Activated T-cell treated with anti-CD3 and anti-CD28 coated beads for 1 hour (primary cell): ENCODE data around the gene PDE4D.
"Not testable (repeated sequence)": the region's sequence is repeated elsewhere in the genome, so short reads cannot be mapped to it uniquely, and the experiment has no call there.

Source experiments
- DNase-seq: peaks from one replicate; pipeline ENCODE4 v3.0.0-alpha.2; 2020; ENCODE audit warnings: low read depth

PDE4D gene

DNA sequence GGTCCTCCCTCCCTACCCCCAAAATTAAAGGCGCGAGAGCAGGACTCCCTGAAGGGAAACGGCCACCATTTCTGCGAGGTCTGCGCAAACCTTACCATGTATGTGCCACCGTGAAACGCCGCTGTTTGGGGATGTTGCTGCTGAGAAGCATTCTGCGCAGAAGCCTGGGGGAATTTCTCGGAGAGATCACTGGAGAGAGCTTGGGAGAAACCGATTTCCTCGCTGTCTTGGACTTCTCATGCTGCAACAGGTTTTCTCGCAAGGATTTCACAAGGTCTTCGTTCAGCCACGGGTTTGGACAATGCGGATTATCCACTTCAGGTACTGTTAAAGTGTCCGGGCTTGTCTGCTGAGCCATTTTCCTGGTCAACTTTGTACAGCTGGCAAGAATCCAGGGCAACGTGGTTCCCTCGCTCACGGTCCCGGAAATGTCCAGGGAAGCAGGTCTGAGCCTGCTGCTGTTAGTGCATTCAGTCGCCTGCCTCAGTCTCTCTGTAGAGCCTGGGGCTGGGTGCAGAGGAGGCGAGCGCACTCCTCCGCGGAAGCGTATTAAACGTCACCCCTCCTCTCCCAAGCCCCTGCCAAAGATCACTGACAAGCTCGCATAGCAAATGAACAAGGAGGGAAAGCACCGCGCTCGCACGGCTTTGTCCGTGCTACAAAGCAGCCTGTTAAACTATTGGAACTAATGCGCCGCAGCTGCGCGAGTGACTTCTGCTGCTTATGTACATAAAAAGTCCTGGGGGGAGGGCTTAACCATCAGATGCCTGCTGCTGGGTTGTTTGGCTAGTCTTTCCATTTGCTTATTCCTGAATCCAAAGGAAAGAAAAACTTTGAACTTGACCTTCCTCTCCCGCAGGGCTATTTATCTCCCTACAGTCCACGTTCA, 125.1 kb downstream of the PDE4D start:
- DNase-seq = peak; percentile 0

GRCh38 chr5:59767681-59768151, 125.8 kb downstream of the PDE4D start:
- no peak for DNase-seq

GRCh38 chr5:59767211-59767605, 126.3 kb downstream of the PDE4D start:
- DNase-seq = no peak

DNA sequence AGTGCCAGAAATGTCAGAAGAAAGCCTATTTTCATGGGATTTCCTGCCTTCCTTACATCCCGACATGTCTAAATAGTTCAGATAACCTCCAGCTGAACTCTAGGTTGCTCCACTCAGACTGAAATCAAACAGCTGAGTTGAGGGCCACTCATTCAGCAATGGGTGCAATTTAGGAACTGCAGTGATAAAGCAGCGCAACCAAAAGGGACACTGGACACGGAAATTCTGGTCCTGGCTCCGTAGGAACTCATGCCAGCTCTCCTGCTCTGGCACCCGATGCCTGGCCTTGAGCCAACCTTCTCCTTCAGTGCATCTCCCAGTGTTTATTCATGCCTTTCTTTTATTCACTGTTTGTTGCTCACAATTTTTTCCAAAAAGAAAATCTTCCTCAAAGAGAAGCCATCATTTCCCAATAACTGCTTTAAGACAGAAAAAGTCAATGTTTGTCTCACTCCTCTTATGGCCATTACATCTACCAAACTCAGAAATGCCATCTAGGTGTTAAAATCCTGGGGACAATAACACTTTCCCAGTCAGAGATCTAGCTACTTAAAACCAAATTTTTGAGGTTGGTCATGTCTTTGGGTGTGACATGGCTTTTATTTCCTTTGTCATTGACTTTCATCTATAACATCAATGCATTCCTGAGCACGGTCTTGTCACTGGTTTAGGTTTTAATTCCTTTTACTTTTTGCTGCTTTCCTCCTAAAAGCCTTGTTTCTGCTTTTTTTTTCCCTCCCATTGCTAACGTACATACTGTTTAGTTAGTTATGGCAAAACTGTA, 126.9 kb downstream of the PDE4D start:
- DNase-seq = no peak

GRCh38 chr5:59765446-59765845, 128.1 kb downstream of the PDE4D start:
- no peak for DNase-seq

DNA sequence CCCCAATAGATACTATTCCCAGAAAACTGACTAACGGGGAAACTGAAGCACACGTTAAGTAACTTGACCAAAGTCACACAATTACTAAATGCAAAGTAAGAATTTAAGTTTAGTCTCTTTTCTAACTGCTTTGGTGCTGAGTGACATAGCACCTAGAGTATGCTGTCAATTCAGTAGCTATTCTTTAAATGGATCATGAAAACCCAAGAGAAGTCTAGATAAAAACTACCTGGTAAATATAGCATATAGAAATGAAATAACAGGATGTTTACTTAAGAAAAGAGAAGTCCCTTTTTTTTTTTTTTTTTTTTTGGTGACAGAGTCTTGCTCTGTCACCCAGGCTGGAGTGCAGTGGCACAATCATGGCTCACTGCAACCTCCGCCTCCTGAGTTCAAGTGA, 129.2 kb downstream of the PDE4D start:
- no peak for DNase-seq

GRCh38 chr5:59763541-59763940, 130.0 kb downstream of the PDE4D start:
- DNase-seq = no peak

GRCh38 chr5:59762232-59762631, 131.3 kb downstream of the PDE4D start:
- not testable (repeated sequence) for DNase-seq

DNA sequence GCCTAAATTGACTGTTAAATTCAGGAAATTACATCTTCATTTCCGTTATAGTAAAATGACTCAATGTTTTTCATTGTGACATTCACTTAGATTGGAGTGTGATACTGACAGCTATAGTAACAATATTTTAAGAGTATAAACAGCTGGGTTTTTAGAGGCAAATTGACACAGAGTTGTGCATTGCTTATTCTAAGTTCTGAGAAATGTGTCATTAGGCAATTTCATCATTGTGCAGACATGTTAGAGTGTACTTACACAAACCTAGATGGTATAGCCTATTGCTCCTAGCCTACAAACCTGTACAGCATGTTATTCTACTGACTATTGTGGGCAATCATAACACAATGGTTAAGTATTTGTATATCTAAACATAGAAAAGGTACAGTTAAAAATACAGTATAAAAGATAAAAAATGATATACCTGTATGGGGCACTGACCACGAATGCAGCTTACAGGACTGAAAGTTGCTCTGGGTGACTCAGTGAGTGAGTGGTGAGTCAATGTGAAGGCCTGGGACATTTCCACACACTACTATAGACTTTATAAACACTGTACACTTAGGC, 132.7 kb downstream of the PDE4D start:
- no peak for DNase-seq

DNA sequence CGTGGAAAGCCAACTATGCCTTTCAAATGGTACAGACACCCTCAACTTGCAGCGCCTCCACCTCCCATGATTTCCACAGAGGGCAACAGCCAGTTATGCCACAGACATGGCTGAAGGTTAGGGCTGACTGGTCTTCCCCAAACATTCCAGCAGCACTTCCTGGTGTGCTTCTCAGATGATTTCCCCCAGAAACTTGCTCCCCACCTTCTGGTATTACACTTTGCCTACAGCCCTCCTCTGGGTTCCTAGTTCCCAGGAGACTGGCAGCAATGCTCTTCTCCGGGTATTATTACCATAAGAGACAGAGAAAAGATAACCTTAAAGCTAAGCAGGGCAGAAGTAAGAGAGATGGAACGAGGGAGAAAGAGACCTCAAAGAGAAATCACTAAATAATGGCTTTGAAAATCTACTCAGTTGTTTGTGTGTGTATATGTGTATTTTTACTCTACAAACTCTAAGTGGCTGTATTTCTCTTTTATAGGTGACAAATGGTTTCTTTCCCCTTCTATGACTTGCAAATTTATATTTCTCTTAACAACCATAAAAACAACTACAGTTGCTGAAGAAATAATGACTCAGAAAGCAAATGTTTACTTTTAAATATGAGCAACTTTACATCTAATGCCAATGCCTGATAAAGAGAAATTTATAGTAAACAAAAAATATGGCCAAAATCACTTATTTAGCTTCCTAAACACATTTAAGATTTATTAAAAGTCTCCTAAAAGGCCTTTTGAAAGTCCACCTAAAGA, 133.8 kb downstream of the PDE4D start:
- no peak for DNase-seq

GRCh38 chr5:59758566-59758965, 135.0 kb downstream of the PDE4D start:
- DNase-seq = no peak

DNA sequence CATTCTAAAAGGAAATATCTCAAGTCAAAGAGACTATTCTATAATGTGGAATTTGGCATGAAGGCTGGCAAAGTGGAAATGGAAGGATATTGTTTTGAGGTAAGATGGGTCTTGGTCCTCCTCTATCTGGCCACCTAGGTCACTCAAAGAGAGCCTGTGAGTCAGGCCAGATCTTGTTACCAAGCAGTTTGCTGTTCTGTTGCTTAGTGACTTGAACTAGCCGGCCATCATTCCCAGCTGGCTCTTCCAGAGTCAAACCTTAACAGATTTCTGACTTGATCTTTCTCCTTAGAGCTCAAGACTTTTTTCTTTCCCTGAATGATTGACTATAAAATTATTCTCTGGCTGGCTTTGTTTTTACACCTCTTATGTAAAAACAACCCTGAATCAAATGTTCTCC, 136.1 kb downstream of the PDE4D start:
- DNase-seq = no peak

- no peak for DNase-seq
Observed at GRCh38 chr5:59756373-59757035, 137.0 kb downstream of the PDE4D start.

DNA sequence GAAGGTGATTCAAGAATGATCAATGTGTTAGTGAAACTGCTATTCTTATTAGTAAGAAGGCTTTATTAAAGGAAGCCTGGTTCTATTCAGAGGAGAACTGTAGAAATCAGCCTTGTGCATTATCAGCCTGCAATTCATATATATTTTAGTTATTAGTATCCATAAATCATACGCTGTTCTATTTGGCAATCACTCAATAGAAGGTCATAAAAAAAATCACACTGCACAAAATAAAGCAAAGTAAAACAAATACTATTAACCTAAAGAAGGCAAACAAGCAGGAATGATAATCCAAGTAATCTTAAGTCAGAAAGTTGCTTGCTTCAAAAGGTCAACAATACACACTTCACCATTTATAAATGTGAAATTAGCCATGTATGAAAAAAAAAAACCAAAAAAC, 138.1 kb downstream of the PDE4D start:
- DNase-seq = no peak

GRCh38 chr5:59753599-59753998, 139.9 kb downstream of the PDE4D start:
- no peak for DNase-seq

DNA sequence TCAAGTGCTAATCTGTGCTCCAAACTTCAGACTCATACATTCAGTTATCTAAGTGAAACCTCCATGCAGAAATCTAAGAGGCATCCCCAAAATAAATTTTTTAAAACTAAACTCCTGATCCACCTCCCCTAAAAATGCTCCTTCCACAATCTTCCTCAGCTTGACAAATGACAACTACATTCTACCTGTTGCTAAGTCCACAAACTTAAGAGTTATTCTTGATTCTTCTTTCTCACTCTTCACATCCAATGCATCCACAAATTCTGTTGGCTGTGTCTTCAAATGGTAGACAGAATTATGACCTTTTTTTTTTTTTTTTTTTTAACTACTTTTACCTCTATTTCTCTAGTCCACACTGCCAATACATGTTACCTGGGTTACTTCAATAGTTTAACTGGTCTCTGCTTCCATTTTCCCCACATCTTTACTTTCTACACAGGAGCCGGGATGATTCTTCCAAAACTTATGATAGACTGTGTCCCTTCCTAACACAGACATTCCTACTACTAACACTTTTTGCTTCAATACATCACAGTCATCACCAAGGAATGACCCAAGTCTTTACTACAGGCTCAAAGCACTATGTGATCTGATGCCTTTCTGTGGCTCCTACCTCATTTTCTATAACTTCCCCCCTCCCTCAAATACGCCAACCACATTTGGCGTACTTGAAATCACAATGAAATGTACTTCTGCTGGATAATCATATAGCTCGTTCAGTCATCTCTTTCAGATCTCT, 143.6 kb downstream of the PDE4D start:
- no peak for DNase-seq

- not testable (repeated sequence) for DNase-seq
Observed at GRCh38 chr5:59748036-59748663, 145.4 kb downstream of the PDE4D start.

DNA sequence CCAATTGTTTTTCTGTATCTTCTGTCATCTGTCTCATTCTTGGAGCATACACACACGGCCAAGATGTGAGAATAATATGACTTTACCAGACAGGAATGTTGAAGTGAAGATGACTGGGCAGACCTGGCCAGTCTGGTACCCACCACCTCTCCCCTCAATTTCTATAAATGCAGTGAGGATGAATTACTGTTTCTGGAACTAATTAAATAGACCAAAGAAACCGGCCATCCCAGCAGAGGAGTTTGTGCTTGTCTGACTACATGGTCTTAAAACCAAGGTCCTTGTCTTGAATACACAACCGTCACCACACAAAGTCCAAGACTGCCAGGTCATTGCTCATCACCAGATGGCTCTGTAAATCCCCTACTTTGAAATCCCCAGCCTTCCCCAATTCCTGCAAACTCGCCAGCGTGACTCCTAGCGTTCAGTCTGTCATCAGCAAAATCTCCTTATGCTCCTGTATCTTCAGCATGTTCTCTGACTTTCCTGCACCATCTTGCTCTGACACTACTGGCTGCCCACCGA, 147.2 kb downstream of the PDE4D start:
- no peak for DNase-seq

GRCh38 chr5:59745415-59745863, 148.1 kb downstream of the PDE4D start:
- no peak for DNase-seq

DNA sequence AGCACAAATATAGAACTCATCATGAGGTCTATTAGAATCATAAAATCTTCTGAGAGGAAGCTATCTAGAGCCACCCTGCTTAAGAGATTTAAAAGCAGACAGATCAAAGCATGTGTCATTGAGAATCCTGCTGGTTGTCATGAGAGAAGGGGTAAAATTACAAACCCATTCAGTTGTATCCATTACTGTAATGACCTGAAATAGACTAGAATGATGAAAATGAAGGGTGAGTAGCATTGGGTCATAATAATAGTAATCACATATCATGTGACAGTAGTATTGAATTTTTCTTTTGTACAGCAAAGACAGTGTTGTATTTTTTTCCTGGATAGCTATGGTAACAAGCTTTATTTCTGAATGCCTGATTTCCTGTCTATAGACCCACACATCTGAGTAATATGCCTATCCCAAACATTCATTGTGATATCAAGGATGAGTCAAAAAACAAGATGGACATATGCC, 149.0 kb downstream of the PDE4D start:
- DNase-seq = no peak
